ENCODE data around the gene ZFAND3. TPM values are rescaled to one million over a fixed set of nuclear protein-coding genes. Genes with fewer than 3 reads are reported as not detected.

The ZFAND3 gene
- total and polyA plus RNA-seq, 10 of the 15 experiments (the other 5 are each of a cell fraction or from before 2014, with no cell fraction given) = 0.90 to 34.4 (median 16.3) TPM

- TF ChIP-seq CTCF (IDR thresholded peaks at IDR 0.05 in 2 of 3, conservative IDR thresholded peaks at IDR 0.05 in 1 of 3; ENCODE audit: control insufficient read depth in 2 of 3, extremely low read depth in 1 of 3, insufficient read depth in 1 of 3, low read depth in 3 of 3, low read length in 3 of 3) (no peak), TARDBP (IDR thresholded peaks at IDR 0.05; ENCODE audit: borderline replicate concordance) (no peak), ATF2 (IDR thresholded peaks at IDR 0.05; ENCODE audit: low read length) (no peak), FOXM1 (IDR thresholded peaks at IDR 0.05; ENCODE audit: low read depth, low read length) (no peak), ETV6 (conservative IDR thresholded peaks at IDR 0.05 in 1 of 2, IDR thresholded peaks at IDR 0.05 in 1 of 2; ENCODE audit: borderline replicate concordance in 1 of 2, low read depth in 1 of 2) (no peak; a peak in 1 of 4 replicates), MTA2 (IDR thresholded peaks at IDR 0.05; ENCODE audit: low read depth) (no peak), CBX5 (IDR thresholded peaks at IDR 0.05; ENCODE audit: low read depth) (no peak), SP1 (IDR thresholded peaks at IDR 0.05; ENCODE audit: low read depth, low read length) (no peak), ESRRA (IDR thresholded peaks at IDR 0.05; ENCODE audit: low read length) (no peak), KLF5 (IDR thresholded peaks at IDR 0.05; ENCODE audit: partially characterized antibody) (no peak), PML (IDR thresholded peaks at IDR 0.05; ENCODE audit: low read length) (no peak), RFX5 (IDR thresholded peaks at IDR 0.05; ENCODE audit: low read depth, low read length) (no peak), RAD51 (IDR thresholded peaks at IDR 0.05) (no peak), SIX5 (IDR thresholded peaks at IDR 0.05; ENCODE audit: low read depth, low read length, severe bottlenecking) (no peak), YBX1 (IDR thresholded peaks at IDR 0.05) (no peak), ZBED1 (IDR thresholded peaks at IDR 0.05; ENCODE audit: borderline replicate concordance) (no peak), MEF2A (IDR thresholded peaks at IDR 0.05; ENCODE audit: insufficient read depth, low read depth, low read length) (no peak), NKRF (conservative IDR thresholded peaks at IDR 0.05) (no peak), NFYB (IDR thresholded peaks at IDR 0.05; ENCODE audit: insufficient read depth, low read depth, low read length) (no peak)
Observed at GRCh38 chr6:38131527-38131965, 312.0 kb downstream of the ZFAND3 start (continued).
